B cell (primary cell): ENCODE data around the gene BRSK1. TPM values are rescaled to one million over a fixed set of nuclear protein-coding genes. Genes with fewer than 3 reads are reported as not detected.

ENCODE experiments used
- ATAC-seq: fragments of 200-7000 bp; cut with Tn5 transposase; one replicate; pipeline ENCODE4 v1.10.0; 2021; ENCODE audit warnings: low read depth, mild to moderate bottlenecking, moderate number of reproducible peaks, moderate library complexity
- CTCF ChIA-PET: fragments of 350-600 bp; sonication (Branson Sonifier 250); formaldehyde crosslinking; loops from one replicate; lab custom pipeline; 2021; ENCODE audit warnings: antibody characterized with exemption, inconsistent platforms; lab: Charles Lee
- POLR2A ChIA-PET: fragments of 350-600 bp; sonication (Branson Sonifier 250); formaldehyde crosslinking; loops from one replicate; lab custom pipeline; 2021; ENCODE audit warnings: antibody characterized with exemption; lab: Charles Lee
- DNase-seq: peaks from one replicate; pipeline ENCODE4 v3.0.0; 2013
- H2AFZ ChIP-seq: 2 replicates; pipeline ENCODE4 v1.6.1; 2012; ENCODE audit warnings: mild to moderate bottlenecking, low read depth, low read length; ENCODE audit not compliant: insufficient read depth, poor library complexity, severe bottlenecking
- H3K27ac ChIP-seq, 2 donors: 1 replicate in 1 of 2; 2 replicates in 1 of 2; pipeline ENCODE4 v1.5.1; 2012 to 2013; ENCODE audit warnings: low read length in 2 of 2, mild to moderate bottlenecking in 2 of 2, moderate library complexity in 1 of 2
- H3K27me3 ChIP-seq, 4 experiments: fragments of 200-600 bp in 1 of 4; sonication (generic) in 1 of 4; replicated peaks in 1 of 4; 1 replicate in 2 of 4; 2 replicates in 2 of 4; pipeline versions ENCODE4 v1.6.1 to v1.7.0; 2013 to 2016; ENCODE audit warnings: low read length in 3 of 4, mild to moderate bottlenecking in 2 of 4, mixed read lengths in 1 of 4, moderate library complexity in 1 of 4; ENCODE audit not compliant: insufficient read depth in 4 of 4, control insufficient read depth in 3 of 4; ENCODE audit errors: control extremely low read depth in 1 of 4
- H3K36me3 ChIP-seq, 2 experiments: replicated peaks in 1 of 2; 1 replicate in 1 of 2; 2 replicates in 1 of 2; pipeline versions ENCODE4 v1.6.1 to v1.7.1; 2013; ENCODE audit warnings: low read length in 1 of 2; ENCODE audit not compliant: insufficient read depth in 2 of 2, control insufficient read depth in 1 of 2; ENCODE audit errors: control extremely low read depth in 1 of 2, extremely low read depth in 1 of 2
- H3K4me1 ChIP-seq, 2 donors: fragments of 200-600 bp in 1 of 2; sonication (generic) in 1 of 2; 1 replicate in 1 of 2; 2 replicates in 1 of 2; pipeline versions ENCODE4 v1.5.1 to v1.6.1; 2013 to 2017; ENCODE audit warnings: low read length in 2 of 2; ENCODE audit not compliant: control insufficient read depth in 2 of 2, insufficient read depth in 2 of 2
- H3K4me2 ChIP-seq: replicated peaks from 2 replicates; pipeline ENCODE3; 2012; ENCODE audit warnings: mild to moderate bottlenecking, low read depth, low read length; ENCODE audit not compliant: poor library complexity, severe bottlenecking
- H3K4me3 ChIP-seq, 5 experiments: fragments of 200-600 bp in 1 of 5; sonication (generic) in 1 of 5; 1 replicate in 3 of 5; 2 replicates in 2 of 5; pipeline versions ENCODE4 v1.5.1 to v1.7.0; 2011 to 2016; ENCODE audit warnings: low read length in 4 of 5, mild to moderate bottlenecking in 4 of 5, low read depth in 2 of 5, control low read depth in 1 of 5, moderate library complexity in 1 of 5; ENCODE audit not compliant: insufficient read depth in 1 of 5; ENCODE audit errors: control extremely low read depth in 1 of 5, extremely low read depth in 1 of 5
- H3K79me2 ChIP-seq: fragments of 200-600 bp; sonication (generic); one replicate; pipeline ENCODE4 v1.6.0; 2016; ENCODE audit warnings: low read length; ENCODE audit not compliant: control insufficient read depth, insufficient read depth
- H3K9ac ChIP-seq: fragments of 200-600 bp; sonication (generic); 2 replicates; pipeline ENCODE4 v1.6.1; 2017; ENCODE audit warnings: mild to moderate bottlenecking, low read length, moderate library complexity
- H3K9me3 ChIP-seq, 3 donors: one replicate each; pipeline versions ENCODE4 v1.6.1 to v1.7.1; 2013; ENCODE audit warnings: low read length in 2 of 3; ENCODE audit not compliant: control insufficient read depth in 2 of 3, insufficient read depth in 1 of 3; ENCODE audit errors: control extremely low read depth in 1 of 3
- H4K20me1 ChIP-seq: 2 replicates; pipeline ENCODE4 v1.6.0; 2012; ENCODE audit warnings: mild to moderate bottlenecking, low read length; ENCODE audit not compliant: insufficient read depth, control insufficient read depth, poor library complexity, severe bottlenecking
- H3K27ac Mint-ChIP-seq: one replicate; pipeline ENCODE4 v1.8.0; 2021; ENCODE audit warnings: mixed read lengths
- H3K27me3 Mint-ChIP-seq: one replicate; pipeline ENCODE4 v1.8.0; 2021; ENCODE audit warnings: mixed read lengths
- H3K4me1 Mint-ChIP-seq: one replicate; pipeline ENCODE4 v1.8.0; 2021; ENCODE audit warnings: mixed read lengths
- H3K4me3 Mint-ChIP-seq: one replicate; pipeline ENCODE4 v1.8.0; 2021; ENCODE audit warnings: mixed read lengths
- H3K9me3 Mint-ChIP-seq: one replicate; pipeline ENCODE4 v1.8.0; 2022; ENCODE audit warnings: mixed read lengths; ENCODE audit not compliant: insufficient read depth
- CTCF ChIP-seq: fragments of 200-600 bp; IDR thresholded peaks from one replicate; pipeline ENCODE4 v1.8.0; 2022; ENCODE audit warnings: antibody characterized with exemption, mild to moderate bottlenecking
- EZH2 ChIP-seq: IDR thresholded peaks from 2 replicates; pipeline ENCODE4 v1.6.1; 2012; ENCODE audit warnings: borderline replicate concordance, low read depth, mild to moderate bottlenecking, moderate library complexity, low read length; ENCODE audit not compliant: insufficient read depth, poor library complexity, severe bottlenecking
- WGBS: methylation state at CpG from one replicate; pipeline ENCODE4 v1.1.5; 2013; ENCODE audit warnings: missing lambda C conversion rate; ENCODE audit not compliant: insufficient coverage; 5-methylcytosine and 5-hydroxymethylcytosine counted together
- intact Hi-C: fragments of 100-400 bp; cut with micrococcal nuclease; formaldehyde crosslinking; loops from one replicate; pipeline ENCODE4 v1.10.0; 2022
- polyA plus RNA-seq: library from polyadenylated mRNA; depleted of rRNA; stranded (reverse); fragments of >200 nt; gene quantifications from 2 replicates; pipeline ENCODE4 v1.2.3, GENCODE V29; 2012
- total RNA-seq, 2 donors: library from RNA; stranded (reverse); fragments of 120-200 nt in 1 of 2; gene quantifications; 1 replicate in 1 of 2; 2 replicates in 1 of 2; pipeline versions ENCODE4 v1.2.3 to v1.2.4, GENCODE V29; 2013 to 2022

The BRSK1 gene
- total and polyA plus RNA-seq, 2 donors (not counting 1 experiment from before 2014, with no cell fraction given) = 0.94 to 1.4 TPM

- H3K27me3 Mint-ChIP-seq = no peaks in the 10 kb centered on the region
- no peak overlapping the region for H3K4me3 Mint-ChIP-seq
- no peak overlapping the region for H3K4me3 ChIP-seq
- ATAC-seq (no peak), DNase-seq (no peak)
- H2AFZ ChIP-seq = no peak overlapping the region
- peaks cover 3% of the 10 kb centered on the region for H3K4me1 Mint-ChIP-seq
- no peaks in the 10 kb centered on the region for H3K9me3 Mint-ChIP-seq
- H4K20me1 ChIP-seq = peaks cover 100% of the 10 kb centered on the region
- H3K36me3 ChIP-seq = peaks cover 0 to 93% of the 10 kb centered on the region in 2 experiments
- WGBS = 95% methylated on average over 7 of the region's 7 CpGs
- H3K4me2 ChIP-seq = no peak overlapping the region
- H3K4me1 ChIP-seq = peaks cover 8 to 9% of the 10 kb centered on the region in 2 donors
- H3K9ac ChIP-seq = no peak overlapping the region
- no peaks in the 10 kb centered on the region for H3K9me3 ChIP-seq
- no peak overlapping the region for H3K27ac Mint-ChIP-seq
- no peaks in the 10 kb centered on the region for H3K27me3 ChIP-seq
- ChIA-PET CTCF (no interaction called here), POLR2A (no interaction called here)
- TF ChIP-seq CTCF = no peak
- no peak for TF ChIP-seq EZH2
- no peak overlapping the region for H3K27ac ChIP-seq
- intact Hi-C loops = no loop called here
- H3K79me2 ChIP-seq = peaks cover 95% of the 10 kb centered on the region
These were observed 41.3 kb upstream of the BRSK1 start for GRCh38 chr19:55242517-55242916.

- H3K27me3 Mint-ChIP-seq = no peaks in the 10 kb centered on the region
- ATAC-seq (no peak), DNase-seq (no peak)
- intact Hi-C loops = no loop called here
- no peak overlapping the region for H3K27ac Mint-ChIP-seq
- ChIA-PET POLR2A (no interaction called here), CTCF (interaction anchor here (1.3 kb wide), 1 partner anchor 48 kb away, joined by 3 read pairs; no protein-coding TSS in a partner anchor)
- Histone ChIP-seq H3K36me3 (peaks cover 0 to 88% of the 10 kb centered on the region in 2 experiments), H3K27ac (no peak overlapping the region), H3K4me1 (peaks cover 24 to 26% of the 10 kb centered on the region in 2 donors), H3K9ac (no peak overlapping the region), H3K9me3 (no peaks in the 10 kb centered on the region), H2AFZ (no peak overlapping the region), H3K4me2 (no peak overlapping the region), H3K27me3 (no peaks in the 10 kb centered on the region), H4K20me1 (peaks cover 100% of the 10 kb centered on the region), H3K79me2 (peaks cover 99% of the 10 kb centered on the region), H3K4me3 (no peak overlapping the region)
- no peaks in the 10 kb centered on the region for H3K9me3 Mint-ChIP-seq
- no peak overlapping the region for H3K4me3 Mint-ChIP-seq
- TF ChIP-seq CTCF (no peak), EZH2 (no peak)
- 96% methylated on average over 10 of the region's 12 CpGs for WGBS
- H3K4me1 Mint-ChIP-seq = peaks cover 20% of the 10 kb centered on the region
These were observed 39.7 kb upstream of the BRSK1 start for GRCh38 chr19:55244004-55244680.
